Trophoblast cell (in vitro differentiated cells and primary cell): Measurements from ENCODE around the gene FPGS.
A peak's percentile ranks its signal among the peaks of the same experiment; 100 is the strongest.

ENCODE experiments used
- DNase-seq, 2 donors: peaks; one replicate each; pipeline ENCODE4 v3.0.0-alpha.2; 2016
- H2AFZ ChIP-seq: 2 replicates; pipeline ENCODE4 v1.6.1; 2013; ENCODE audit warnings: low read length, moderate library complexity, mild to moderate bottlenecking; ENCODE audit not compliant: insufficient read depth, poor library complexity
- H2AK5ac ChIP-seq: 2 replicates; pipeline ENCODE4 v1.6.1; 2013; ENCODE audit warnings: mild to moderate bottlenecking, low read length
- H2BK120ac ChIP-seq: 2 replicates; pipeline ENCODE4 v1.6.1; 2013; ENCODE audit warnings: low read length, mild to moderate bottlenecking, moderate library complexity; ENCODE audit not compliant: insufficient read depth, poor library complexity
- H2BK12ac ChIP-seq: 2 replicates; pipeline ENCODE4 v1.6.1; 2013; ENCODE audit warnings: mild to moderate bottlenecking, low read length, moderate library complexity
- H2BK5ac ChIP-seq: 2 replicates; pipeline ENCODE4 v1.6.1; 2013; ENCODE audit warnings: low read length, low read depth, moderate library complexity, mild to moderate bottlenecking; ENCODE audit not compliant: poor library complexity
- H3K14ac ChIP-seq: 2 replicates; pipeline ENCODE4 v1.6.1; 2013; ENCODE audit warnings: mild to moderate bottlenecking, low read length
- H3K18ac ChIP-seq: 2 replicates; pipeline ENCODE4 v1.6.1; 2013; ENCODE audit warnings: mild to moderate bottlenecking, low read length
- H3K23ac ChIP-seq: 2 replicates; pipeline ENCODE4 v1.6.1; 2013; ENCODE audit warnings: low read length
- H3K27ac ChIP-seq: 2 replicates; pipeline ENCODE4 v1.5.1; 2013; ENCODE audit warnings: low read depth, mild to moderate bottlenecking, inconsistent platforms, low read length, moderate library complexity
- H3K27me3 ChIP-seq: 2 replicates; pipeline ENCODE4 v1.6.1; 2013; ENCODE audit warnings: inconsistent platforms, mild to moderate bottlenecking, low read length, moderate library complexity; ENCODE audit not compliant: insufficient read depth
- H3K36me3 ChIP-seq, 2 experiments: 1 replicate in 1 of 2; 2 replicates in 1 of 2; pipeline ENCODE4 v1.6.1; 2013; ENCODE audit warnings: low read length in 2 of 2, mild to moderate bottlenecking in 2 of 2, moderate library complexity in 1 of 2; ENCODE audit not compliant: insufficient read depth in 2 of 2, control insufficient read depth in 1 of 2
- H3K4ac ChIP-seq: 2 replicates; pipeline ENCODE4 v1.6.1; 2013; ENCODE audit warnings: low read depth, mild to moderate bottlenecking, low read length, moderate library complexity
- H3K4me1 ChIP-seq, 2 experiments: 1 replicate in 1 of 2; 2 replicates in 1 of 2; pipeline ENCODE4 v1.6.1; 2013; ENCODE audit warnings: low read length in 2 of 2, mild to moderate bottlenecking in 2 of 2, moderate library complexity in 1 of 2; ENCODE audit not compliant: insufficient read depth in 2 of 2, control insufficient read depth in 1 of 2
- H3K4me2 ChIP-seq: 2 replicates; pipeline ENCODE4 v1.6.1; 2013; ENCODE audit warnings: inconsistent platforms, mild to moderate bottlenecking, low read length, moderate library complexity
- H3K4me3 ChIP-seq: 2 replicates; pipeline ENCODE4 v1.5.1; 2013; ENCODE audit warnings: mild to moderate bottlenecking, low read depth, low read length, inconsistent platforms
- H3K79me1 ChIP-seq: one replicate; pipeline ENCODE4 v1.6.1; 2013; ENCODE audit warnings: low read length
- H3K79me2 ChIP-seq: 2 replicates; pipeline ENCODE4 v1.6.1; 2013; ENCODE audit warnings: low read length, mild to moderate bottlenecking; ENCODE audit not compliant: control insufficient read depth, insufficient read depth, poor library complexity
- H3K9ac ChIP-seq: 2 replicates; pipeline ENCODE4 v1.6.1; 2013; ENCODE audit warnings: mild to moderate bottlenecking, low read length
- H3K9me3 ChIP-seq: 2 replicates; pipeline ENCODE4 v1.6.1; 2013; ENCODE audit warnings: low read depth, mild to moderate bottlenecking, control low read depth, inconsistent platforms, low read length; ENCODE audit not compliant: insufficient read depth
- H4K12ac ChIP-seq: 2 replicates; pipeline ENCODE4 v1.6.1; 2013; ENCODE audit warnings: low read depth, mild to moderate bottlenecking, low read length, moderate library complexity
- H4K8ac ChIP-seq: 2 replicates; pipeline ENCODE4 v1.6.1; 2013; ENCODE audit warnings: low read depth, mild to moderate bottlenecking, low read length, moderate library complexity
- H4K91ac ChIP-seq: one replicate; pipeline ENCODE4 v1.6.1; 2013; ENCODE audit warnings: low read depth, mild to moderate bottlenecking, low read length, moderate library complexity
- WGBS: extraction: QIAGEN DNeasy Blood & Tissue Kit; methylation state at CpG from one replicate; pipeline ENCODE4 v1.1.7; 2013; ENCODE audit warnings: missing lambda C conversion rate; ENCODE audit not compliant: insufficient read length, insufficient coverage; ENCODE audit errors: extremely low coverage; 5-methylcytosine and 5-hydroxymethylcytosine counted together

Gene FPGS

GRCh38 chr9:127761061-127761460 is 41.6 kb upstream of the FPGS start:
- Histone ChIP-seq H3K27ac (no peak overlapping the region), H3K18ac (no peak overlapping the region), H2BK5ac (no peak overlapping the region), H2AK5ac (no peak overlapping the region), H3K36me3 (no peaks in the 10 kb centered on the region), H2BK120ac (no peak overlapping the region), H3K4me3 (no peak overlapping the region), H4K8ac (no peak overlapping the region), H2BK12ac (no peak overlapping the region), H3K23ac (no peak overlapping the region), H3K9ac (no peak overlapping the region), H3K4ac (no peak overlapping the region), H3K79me2 (no peaks in the 10 kb centered on the region), H3K27me3 (peaks cover 2% of the 10 kb centered on the region), H3K14ac (no peak overlapping the region), H3K4me2 (no peak overlapping the region), H3K4me1 (peaks cover 6 to 10% of the 10 kb centered on the region in 2 experiments), H3K9me3 (no peaks in the 10 kb centered on the region), H4K91ac (no peak overlapping the region), H2AFZ (no peak overlapping the region), H3K79me1 (peaks cover 2% of the 10 kb centered on the region), H4K12ac (no peak overlapping the region)
- no peak for DNase-seq
- WGBS: no CpG with 5 or more reads among the region's 5 CpGs

- Histone ChIP-seq H3K4me1 (peaks cover 6 to 10% of the 10 kb centered on the region in 2 experiments), H3K4me2 (no peak overlapping the region), H3K9ac (no peak overlapping the region), H3K4ac (no peak overlapping the region), H3K27me3 (no peaks in the 10 kb centered on the region), H2BK5ac (no peak overlapping the region), H3K36me3 (no peaks in the 10 kb centered on the region), H2AK5ac (no peak overlapping the region), H2BK120ac (no peak overlapping the region), H3K9me3 (no peaks in the 10 kb centered on the region), H3K27ac (no peak overlapping the region), H3K14ac (no peak overlapping the region), H3K23ac (no peak overlapping the region), H4K91ac (no peak overlapping the region), H4K8ac (no peak overlapping the region), H2AFZ (no peak overlapping the region), H3K79me2 (no peaks in the 10 kb centered on the region), H3K4me3 (no peak overlapping the region), H4K12ac (no peak overlapping the region), H2BK12ac (no peak overlapping the region), H3K79me1 (peaks cover 2% of the 10 kb centered on the region), H3K18ac (no peak overlapping the region)
- no CpG with 5 or more reads among the region's 5 CpGs for WGBS
- no peak for DNase-seq
Measured at GRCh38 chr9:127761491-127761956, 41.2 kb upstream of the FPGS start.

- H3K4ac ChIP-seq: no peak overlapping the region
Measured at GRCh38 chr9:127762111-127762676, 40.5 kb upstream of the FPGS start.

GRCh38 chr9:127763918-127764384 is 38.7 kb upstream of the FPGS start:
- Histone ChIP-seq H3K4ac (no peak overlapping the region), H2AK5ac (no peak overlapping the region), H3K18ac (no peak overlapping the region), H2BK120ac (no peak overlapping the region), H4K91ac (no peak overlapping the region), H3K79me2 (no peaks in the 10 kb centered on the region), H4K12ac (no peak overlapping the region), H3K23ac (no peak overlapping the region), H3K27ac (no peak overlapping the region), H3K14ac (no peak overlapping the region), H4K8ac (no peak overlapping the region), H3K27me3 (no peaks in the 10 kb centered on the region), H3K36me3 (no peaks in the 10 kb centered on the region), H3K4me1 (peaks cover 10 to 14% of the 10 kb centered on the region in 2 experiments), H2BK12ac (no peak overlapping the region), H3K79me1 (peaks cover 2% of the 10 kb centered on the region), H3K9ac (no peak overlapping the region), H3K4me3 (no peak overlapping the region), H2AFZ (no peak overlapping the region), H3K4me2 (no peak overlapping the region), H2BK5ac (no peak overlapping the region), H3K9me3 (no peaks in the 10 kb centered on the region)
- peak in 1 of 2 donors; percentile 17 for DNase-seq
- no CpG with 5 or more reads among the region's 7 CpGs for WGBS

More at GRCh38 chr9:127762111-127762676, 40.5 kb upstream of the FPGS start:
- Histone ChIP-seq H3K23ac (no peak overlapping the region), H2BK5ac (no peak overlapping the region), H3K4me2 (no peak overlapping the region), H2AFZ (no peak overlapping the region), H3K4me3 (no peak overlapping the region), H2BK12ac (no peak overlapping the region), H2BK120ac (no peak overlapping the region), H3K18ac (no peak overlapping the region), H3K4me1 (peaks cover 6 to 10% of the 10 kb centered on the region in 2 experiments), H4K12ac (no peak overlapping the region), H3K14ac (no peak overlapping the region), H3K27me3 (no peaks in the 10 kb centered on the region), H3K79me2 (no peaks in the 10 kb centered on the region), H3K9me3 (no peaks in the 10 kb centered on the region), H4K91ac (no peak overlapping the region), H3K27ac (no peak overlapping the region), H3K79me1 (peaks cover 2% of the 10 kb centered on the region), H3K36me3 (no peaks in the 10 kb centered on the region), H2AK5ac (no peak overlapping the region), H4K8ac (no peak overlapping the region), H3K9ac (no peak overlapping the region)
- WGBS: no CpG with 5 or more reads among the region's 16 CpGs
- no peak for DNase-seq
